B cell (primary cell): Measurements from ENCODE around the gene FAM217A.

Source experiments
- CTCF ChIP-seq: fragments of 200-600 bp; IDR thresholded peaks from one replicate; pipeline ENCODE4 v1.8.0; 2022; ENCODE audit warnings: antibody characterized with exemption, mild to moderate bottlenecking
- EZH2 ChIP-seq: IDR thresholded peaks from 2 replicates; pipeline ENCODE4 v1.6.1; 2012; ENCODE audit warnings: borderline replicate concordance, low read depth, mild to moderate bottlenecking, moderate library complexity, low read length; ENCODE audit not compliant: insufficient read depth, poor library complexity, severe bottlenecking

- TF ChIP-seq CTCF (no peak), EZH2 (no peak)
Measured at GRCh38 chr6:4069199-4069598, 9.7 kb downstream of the FAM217A start.
